T-helper 1 cell (primary cell): ENCODE results near the gene TEDDM1.
"Not testable (repeated sequence)": the region's sequence is repeated elsewhere in the genome, so short reads cannot be mapped to it uniquely, and the experiment has no call there.

Source experiments
- DNase-seq, 5 donors: peaks; one replicate each; pipeline ENCODE4 v3.0.0-alpha.2; 2012 to 2020

Gene TEDDM1

GRCh38 chr1:182379781-182380180 is 20.7 kb downstream of the TEDDM1 start:
- not testable (repeated sequence) for DNase-seq

- DNase-seq, result no peak
These were observed 23.4 kb downstream of the TEDDM1 start for GRCh38 chr1:182376936-182377574.

DNA sequence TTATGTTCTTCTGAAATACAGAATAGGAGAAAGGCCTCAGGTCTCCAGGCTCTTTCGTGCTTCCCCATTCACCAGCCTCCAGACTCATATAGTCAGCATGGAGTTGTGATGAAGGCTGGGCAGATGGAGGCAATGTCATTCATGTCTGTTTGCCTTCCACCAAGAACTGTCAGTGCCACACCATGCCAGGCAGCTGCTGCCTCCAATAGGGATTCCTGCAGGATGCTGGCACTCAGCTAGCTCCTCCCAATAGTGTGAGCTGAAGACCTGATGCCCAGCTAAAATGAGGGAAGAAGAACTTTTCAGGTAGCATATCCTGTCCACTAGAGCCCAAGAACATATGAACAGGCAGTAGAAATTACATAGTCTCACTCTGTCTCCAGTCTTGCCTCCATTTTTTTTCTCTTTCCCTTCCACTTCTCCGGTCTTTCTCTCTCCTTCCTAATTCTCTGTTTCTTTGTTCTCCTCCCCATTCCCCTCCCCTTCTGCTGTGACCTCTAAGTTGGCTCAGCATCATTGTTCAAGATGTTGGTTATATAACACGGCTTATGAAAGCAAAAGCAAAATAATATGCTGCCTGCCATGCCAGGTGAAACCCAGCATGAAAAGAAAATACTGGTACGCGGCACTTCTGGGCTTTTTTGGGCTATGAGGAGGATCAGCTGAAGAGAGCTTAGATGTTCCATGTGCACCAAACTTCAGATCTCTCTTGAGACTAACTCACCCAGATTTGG is 26.2 kb downstream of the TEDDM1 start:
- DNase-seq, result no peak

DNA sequence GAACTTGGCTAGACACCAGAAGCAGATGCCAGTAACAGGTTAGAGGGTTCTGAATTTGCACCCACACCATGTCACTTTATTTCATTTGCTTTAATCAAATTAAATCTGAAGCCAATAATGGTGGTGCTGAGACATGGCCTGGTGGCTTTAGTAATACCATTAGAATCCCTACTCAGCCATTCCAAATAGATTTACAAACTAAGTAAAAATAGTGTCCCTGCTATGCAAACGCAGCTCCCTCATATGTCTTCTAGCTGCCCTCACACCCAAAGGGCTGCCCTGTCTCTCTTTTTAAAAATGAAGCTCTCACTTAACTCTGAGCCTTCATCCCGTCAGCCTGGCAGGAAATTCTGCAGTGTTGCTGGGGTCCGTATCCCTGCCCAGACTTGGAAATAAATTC is 29.9 kb downstream of the TEDDM1 start:
- no peak for DNase-seq

GRCh38 chr1:182368903-182369302 is 31.6 kb downstream of the TEDDM1 start:
- no peak for DNase-seq

- DNase-seq, result no peak
These were observed 32.1 kb downstream of the TEDDM1 start for GRCh38 chr1:182368358-182368757.

- no peak for DNase-seq
These were observed 32.5 kb downstream of the TEDDM1 start for GRCh38 chr1:182367926-182368325.

GRCh38 chr1:182366596-182366995 is 33.9 kb downstream of the TEDDM1 start:
- no peak for DNase-seq

GRCh38 chr1:182359645-182360044 is 40.8 kb downstream of the TEDDM1 start:
- DNase-seq, result no peak

DNA sequence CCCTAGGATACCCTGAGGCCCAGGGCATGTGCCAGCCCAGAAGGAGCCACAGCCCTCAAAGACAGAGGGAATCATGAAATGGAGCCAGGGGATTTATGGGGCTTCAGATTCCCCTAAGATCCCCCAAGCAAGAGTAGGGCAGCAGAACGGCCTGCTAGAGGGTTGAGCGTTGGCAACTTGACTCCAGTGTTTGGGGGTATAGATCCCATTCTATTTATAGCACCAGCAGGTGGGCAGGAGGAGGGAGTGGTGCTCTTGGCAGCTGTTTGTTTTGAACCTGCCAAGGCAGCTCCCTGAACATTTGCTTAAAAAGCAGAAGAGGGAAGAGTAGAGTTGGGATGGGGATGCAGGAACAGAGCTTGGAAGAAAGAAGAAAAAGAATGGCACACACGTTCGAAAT is 42.6 kb downstream of the TEDDM1 start:
- no peak for DNase-seq

DNA sequence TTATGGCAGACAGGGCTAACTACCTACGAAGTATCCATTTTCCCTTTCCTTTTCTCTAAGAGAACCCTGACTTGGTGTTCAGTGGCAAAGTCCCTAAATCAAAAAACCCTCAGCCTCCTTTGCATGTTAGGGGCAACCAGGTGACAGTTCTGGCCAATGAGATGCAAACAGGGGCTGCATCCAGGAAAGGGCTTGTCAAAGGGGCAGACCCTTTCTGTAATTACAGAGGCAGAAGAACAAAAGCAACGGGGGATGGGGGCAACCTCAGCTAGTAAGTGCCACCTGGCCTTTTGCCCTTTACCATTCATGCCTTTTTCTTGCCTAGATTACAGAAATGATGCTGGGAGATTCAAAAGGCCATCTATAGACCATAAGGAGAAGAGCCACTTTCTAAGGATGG is 43.3 kb downstream of the TEDDM1 start:
- DNase-seq, result no peak

DNA sequence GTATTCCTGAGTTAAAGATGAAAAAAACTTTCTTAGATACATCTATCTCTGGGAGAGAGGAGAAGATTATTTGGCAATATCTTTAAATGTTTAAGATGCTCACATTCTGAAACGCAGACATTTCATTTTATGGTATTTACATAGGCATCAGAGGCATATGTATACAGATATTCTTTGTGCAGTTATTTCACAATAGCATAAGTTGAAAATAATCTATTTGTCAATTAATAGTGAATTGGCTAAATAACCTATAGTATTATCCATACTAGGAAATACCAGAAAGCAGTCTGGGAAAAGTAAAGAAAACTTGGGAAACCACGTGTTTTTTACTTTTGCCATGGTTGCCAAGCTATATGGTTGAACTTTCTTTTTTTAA is 44.8 kb downstream of the TEDDM1 start:
- no peak for DNase-seq

GRCh38 chr1:182351790-182352364 is 48.6 kb downstream of the TEDDM1 start:
- DNase-seq, result no peak

DNA sequence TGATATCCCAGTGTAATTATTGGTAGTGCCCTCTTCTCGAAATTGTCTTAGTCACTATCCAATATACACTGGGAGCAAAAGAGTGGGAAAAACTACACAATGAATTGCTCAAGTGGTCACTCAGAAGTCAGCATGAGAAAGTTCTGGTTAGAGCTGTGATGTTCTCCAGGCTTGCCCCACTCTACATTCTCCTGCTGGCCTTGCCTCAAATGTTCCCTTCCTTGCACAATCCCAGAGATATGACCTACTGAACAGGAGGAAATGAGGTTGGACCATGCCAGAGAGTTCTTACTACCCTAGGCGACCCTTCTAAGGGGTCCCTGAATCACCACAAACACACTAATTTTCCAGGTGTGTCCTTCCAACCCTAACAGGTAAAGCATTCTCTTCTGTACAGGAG is 49.6 kb downstream of the TEDDM1 start:
- no peak for DNase-seq

GRCh38 chr1:182348961-182349747 is 51.3 kb downstream of the TEDDM1 start:
- no peak for DNase-seq
